ENCODE results near the gene PLVAP.

The PLVAP gene

DNA sequence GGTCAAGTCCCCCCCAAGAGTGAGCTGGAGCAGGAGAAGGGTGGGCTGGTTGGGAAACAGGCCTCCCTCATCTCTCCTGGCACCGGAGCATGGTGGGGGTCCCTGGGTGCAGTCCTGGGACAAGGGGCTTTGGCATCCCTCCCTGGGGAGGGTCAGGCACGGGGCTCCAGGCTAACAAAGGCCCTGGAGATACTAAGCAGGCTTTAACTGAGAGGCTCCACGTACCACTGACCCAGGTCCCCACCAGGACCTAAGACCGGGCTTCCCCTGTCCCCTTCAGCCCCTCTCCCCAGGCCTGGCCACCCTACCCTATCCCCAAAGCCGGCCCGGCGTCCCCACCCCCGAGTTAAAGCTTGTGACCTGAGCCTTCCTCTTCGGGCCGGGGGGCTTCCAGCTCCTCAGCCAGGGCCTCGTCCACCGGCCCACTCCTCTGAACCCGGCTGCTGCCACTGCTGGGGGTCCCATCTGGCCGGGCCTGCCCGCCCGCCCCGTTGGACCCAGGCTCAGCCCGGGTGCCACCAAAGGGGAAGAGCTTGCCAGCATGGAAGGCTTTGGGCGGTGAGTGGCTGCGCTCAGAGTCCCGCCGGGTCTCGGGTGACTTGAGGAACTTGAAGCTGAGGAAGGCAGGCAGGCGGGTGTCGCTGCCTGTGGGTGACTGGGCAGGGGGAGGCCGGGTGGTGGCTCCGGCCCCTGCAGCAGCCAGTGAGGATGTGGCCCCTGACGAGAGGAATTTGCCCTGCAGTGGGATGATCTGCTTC, 52.6 kb downstream of the PLVAP start:
- no peak overlapping the region for H3K4me3 ChIP-seq (ENCODE audit: low read depth, low read length)
- DNase-seq (ENCODE audit: low read depth): no peak
- no peak for TF ChIP-seq MYC (IDR thresholded peaks at IDR 0.05; ENCODE audit: low read depth, low read length)

- no peak for TF ChIP-seq MYC (IDR thresholded peaks at IDR 0.05; ENCODE audit: low read depth, low read length)
- no peak for TF ChIP-seq POLR2A (IDR thresholded peaks at IDR 0.05; ENCODE audit: extremely low read depth, insufficient read length)
- TF ChIP-seq, protein P1, sequence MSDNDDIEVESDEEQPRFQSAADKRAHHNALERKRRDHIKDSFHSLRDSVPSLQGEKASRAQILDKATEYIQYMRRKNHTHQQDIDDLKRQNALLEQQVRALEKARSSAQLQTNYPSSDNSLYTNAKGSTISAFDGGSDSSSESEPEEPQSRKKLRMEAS (IDR thresholded peaks at IDR 0.05; ENCODE audit: low read depth, low read length): no peak
- TF ChIP-seq CTCF (IDR thresholded peaks at IDR 0.05; ENCODE audit: low read depth, low read length): no peak
- no peak for DNase-seq (ENCODE audit: low read depth)
- H3K4me3 ChIP-seq (ENCODE audit: low read depth, low read length): no peak overlapping the region
Observed at GRCh38 chr19:17323964-17324332, 53.2 kb downstream of the PLVAP start.

DNA sequence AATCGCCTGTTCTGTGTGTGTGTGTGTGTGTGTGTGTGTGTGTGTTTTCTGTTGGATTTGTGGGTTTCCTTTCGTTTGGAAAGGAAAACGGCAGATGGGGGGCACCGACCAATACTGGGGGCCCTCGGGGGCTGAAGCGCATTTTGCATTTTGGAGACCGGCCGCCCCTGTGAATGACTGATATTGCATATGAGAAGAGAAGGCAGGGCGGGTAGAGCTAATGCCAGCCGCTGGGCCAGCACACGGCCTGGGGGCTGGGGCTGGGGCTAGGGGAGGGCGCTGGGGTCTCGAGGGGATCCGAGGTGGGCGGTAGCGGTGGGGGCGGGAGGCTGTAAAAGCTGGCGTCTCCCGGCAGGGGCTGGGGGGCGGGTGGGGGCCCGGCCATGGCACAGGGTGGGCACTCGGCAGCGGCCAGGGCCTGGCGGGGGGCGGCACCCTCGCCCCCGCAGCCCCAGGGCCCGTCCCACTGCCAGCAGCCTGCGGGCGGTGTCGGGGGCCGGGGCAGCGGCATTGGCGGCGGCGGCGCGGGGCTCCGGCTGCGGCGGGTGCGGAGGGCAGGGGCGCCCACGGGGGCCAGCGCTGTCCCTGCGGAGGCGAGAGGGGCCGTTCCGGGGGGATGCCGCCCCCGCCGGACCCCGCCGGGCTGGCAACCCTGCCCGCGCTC, 53.7 kb downstream of the PLVAP start:
- no peak for TF ChIP-seq POLR2A (IDR thresholded peaks at IDR 0.05; ENCODE audit: extremely low read depth, insufficient read length)
- TF ChIP-seq MYC (IDR thresholded peaks at IDR 0.05; ENCODE audit: low read depth, low read length): no peak
- TF ChIP-seq CTCF (IDR thresholded peaks at IDR 0.05; ENCODE audit: low read depth, low read length): no peak
- DNase-seq (ENCODE audit: low read depth): no peak

GRCh38 chr19:17322854-17323253, 54.3 kb downstream of the PLVAP start:
- H3K4me3 ChIP-seq (ENCODE audit: low read depth, low read length): no peak overlapping the region
- DNase-seq (ENCODE audit: low read depth): no peak
- TF ChIP-seq MYC (IDR thresholded peaks at IDR 0.05; ENCODE audit: low read depth, low read length): no peak
- TF ChIP-seq CTCF (IDR thresholded peaks at IDR 0.05; ENCODE audit: low read depth, low read length): no peak
- TF ChIP-seq, protein P1 (IDR thresholded peaks at IDR 0.05; ENCODE audit: low read depth, low read length): no peak
- no peak for TF ChIP-seq POLR2A (IDR thresholded peaks at IDR 0.05; ENCODE audit: extremely low read depth, insufficient read length)

More for the DNA sequence above, 53.7 kb downstream of the PLVAP start:
- H3K4me3 ChIP-seq (ENCODE audit: low read depth, low read length): no peak overlapping the region

DNA sequence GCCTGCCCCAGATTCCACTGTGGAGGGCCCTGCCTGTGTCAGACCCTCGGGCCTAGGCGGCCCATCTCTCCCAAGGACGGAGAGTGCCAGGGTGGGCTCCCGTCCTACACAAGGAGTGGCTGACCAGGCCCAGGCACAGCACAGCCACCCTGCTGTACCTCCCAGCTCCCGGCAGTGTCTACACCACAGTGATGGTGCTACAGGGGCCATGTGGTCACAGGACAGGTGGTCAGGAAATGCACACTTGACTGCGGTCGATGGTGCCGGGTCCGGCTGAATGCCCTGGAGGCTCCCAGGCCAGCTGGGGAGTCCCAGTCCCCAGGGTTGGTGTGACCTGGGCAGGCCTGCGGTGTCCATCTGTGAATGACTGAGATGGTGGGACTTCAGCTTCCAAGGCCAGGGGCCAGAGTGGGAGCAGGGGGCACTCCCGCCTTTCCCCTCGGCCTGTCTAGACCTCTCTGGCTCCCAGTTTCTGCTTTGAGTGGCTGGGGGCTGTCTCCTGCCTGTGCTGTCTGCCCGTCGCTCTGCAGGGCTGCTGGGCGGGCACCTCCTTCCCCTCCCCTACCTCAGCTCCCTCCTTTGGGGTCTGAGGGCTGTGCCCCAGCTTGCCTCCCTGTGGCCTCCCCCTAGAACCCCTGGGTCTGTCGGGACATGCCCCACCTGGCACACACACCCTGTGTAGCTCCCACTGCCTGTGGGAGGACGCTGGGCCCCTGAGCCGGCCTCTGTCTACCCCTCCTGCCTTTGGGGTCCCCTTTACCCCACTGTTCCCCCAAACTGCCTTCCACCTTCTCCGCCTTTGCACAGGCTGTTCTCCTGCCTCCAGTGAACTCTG, 55.3 kb downstream of the PLVAP start:
- DNase-seq (ENCODE audit: low read depth): no peak

More for the DNA sequence above, 55.3 kb downstream of the PLVAP start:
- TF ChIP-seq MYC (IDR thresholded peaks at IDR 0.05; ENCODE audit: low read depth, low read length): no peak
- TF ChIP-seq, protein P1 (IDR thresholded peaks at IDR 0.05; ENCODE audit: low read depth, low read length): no peak
- TF ChIP-seq POLR2A (IDR thresholded peaks at IDR 0.05; ENCODE audit: extremely low read depth, insufficient read length): no peak
- no peak for TF ChIP-seq CTCF (IDR thresholded peaks at IDR 0.05; ENCODE audit: low read depth, low read length)
- no peak overlapping the region for H3K4me3 ChIP-seq (ENCODE audit: low read depth, low read length)
